Peyer's patch (tissue), 4 donors: Measurements from ENCODE around the gene HHAT. TPM values are rescaled to one million over a fixed set of nuclear protein-coding genes. Genes with fewer than 3 reads are reported as not detected.

Source experiments
- DNase-seq, 3 donors: peaks; one replicate each; pipeline ENCODE4 v3.0.0-alpha.2; 2017 to 2019
- H3K27ac ChIP-seq, 4 donors: fragments of 200-600 bp; sonication (generic); one replicate each; pipeline ENCODE4 v1.5.1; 2016 to 2019
- H3K27me3 ChIP-seq, 2 donors: fragments of 200-600 bp; sonication (generic); one replicate each; pipeline ENCODE4 v1.5.1; 2019
- H3K36me3 ChIP-seq, 3 donors: fragments of 200-600 bp; sonication (generic); one replicate each; pipeline ENCODE4 v1.5.1; 2016 to 2019
- H3K4me1 ChIP-seq, 4 donors: fragments of 200-600 bp; sonication (generic); one replicate each; pipeline ENCODE4 v1.5.1; 2016 to 2019
- H3K4me3 ChIP-seq, 4 donors: fragments of 200-600 bp; sonication (generic); 1 replicate in 3 of 4; 2 replicates in 1 of 4; pipeline ENCODE4 v1.5.1; 2016 to 2019; ENCODE audit warnings: mild to moderate bottlenecking in 1 of 4
- H3K9me3 ChIP-seq, 4 donors: fragments of 200-600 bp; sonication (generic); one replicate each; pipeline ENCODE4 v1.5.1; 2016 to 2019; ENCODE audit warnings: mild to moderate bottlenecking in 1 of 4
- CTCF ChIP-seq, 6 experiments: fragments of 450-650 bp in 4 of 6; fragments of 200-600 bp in 2 of 6; sonication (generic) in 1 of 6; IDR thresholded peaks; one replicate each; pipeline ENCODE4 v1.5.1; 2017 to 2019; ENCODE audit warnings: antibody characterized with exemption in 6 of 6, mild to moderate bottlenecking in 3 of 6, moderate library complexity in 1 of 6
- POLR2A ChIP-seq, 2 donors: fragments of 450-650 bp; IDR thresholded peaks; one replicate each; pipeline ENCODE4 v1.5.1; 2017; ENCODE audit warnings: antibody characterized with exemption in 2 of 2, mild to moderate bottlenecking in 2 of 2, moderate library complexity in 2 of 2
- total RNA-seq, 4 donors: library from RNA; depleted of rRNA; stranded (reverse); fragments of >200 nt; gene quantifications; one replicate each; pipeline ENCODE4 v1.1.0, GENCODE V29; 2016

Gene HHAT
- total RNA-seq, 4 donors from 2014 or later = 2.3 to 16.9 (median 7.3) TPM

- no peak for DNase-seq
Measured at GRCh38 chr1:210376836-210377372, 48.2 kb downstream of the HHAT start.

GRCh38 chr1:210377731-210378333 is 49.1 kb downstream of the HHAT start:
- DNase-seq = no peak
- no peaks in the 10 kb centered on the region for H3K4me1 ChIP-seq
- H3K36me3 ChIP-seq = no peaks in the 10 kb centered on the region
- H3K27me3 ChIP-seq = no peaks in the 10 kb centered on the region
- no peak for TF ChIP-seq CTCF (IDR thresholded peaks at IDR 0.05)
- TF ChIP-seq POLR2A (IDR thresholded peaks at IDR 0.05) = no peak
- no peak overlapping the region for H3K4me3 ChIP-seq
- no peaks in the 10 kb centered on the region for H3K9me3 ChIP-seq
- no peak overlapping the region for H3K27ac ChIP-seq

More at GRCh38 chr1:210376836-210377372, 48.2 kb downstream of the HHAT start:
- no peaks in the 10 kb centered on the region for H3K4me1 ChIP-seq
- H3K27ac ChIP-seq = no peak overlapping the region
- no peaks in the 10 kb centered on the region for H3K9me3 ChIP-seq
- TF ChIP-seq CTCF (IDR thresholded peaks at IDR 0.05) (no peak), POLR2A (IDR thresholded peaks at IDR 0.05) (no peak)
- H3K4me3 ChIP-seq = no peak overlapping the region
- no peaks in the 10 kb centered on the region for H3K27me3 ChIP-seq
- no peaks in the 10 kb centered on the region for H3K36me3 ChIP-seq

- Histone ChIP-seq H3K4me1 (no peaks in the 10 kb centered on the region), H3K27ac (no peak overlapping the region), H3K36me3 (no peaks in the 10 kb centered on the region), H3K4me3 (no peak overlapping the region), H3K9me3 (no peaks in the 10 kb centered on the region), H3K27me3 (no peaks in the 10 kb centered on the region)
- no peak for TF ChIP-seq POLR2A (IDR thresholded peaks at IDR 0.05)
- TF ChIP-seq CTCF (IDR thresholded peaks at IDR 0.05) = no peak
- DNase-seq = no peak
Measured at GRCh38 chr1:210378736-210379135, 50.0 kb downstream of the HHAT start.

- no peaks in the 10 kb centered on the region for H3K27me3 ChIP-seq
- H3K4me3 ChIP-seq = no peak overlapping the region
- TF ChIP-seq POLR2A (IDR thresholded peaks at IDR 0.05) (no peak), CTCF (IDR thresholded peaks at IDR 0.05) (no peak)
- H3K36me3 ChIP-seq = no peaks in the 10 kb centered on the region
- no peaks in the 10 kb centered on the region for H3K4me1 ChIP-seq
- no peaks in the 10 kb centered on the region for H3K9me3 ChIP-seq
- no peak for DNase-seq
- H3K27ac ChIP-seq = no peak overlapping the region
Measured at GRCh38 chr1:210381934-210382333, 53.2 kb downstream of the HHAT start.

GRCh38 chr1:210384625-210385024 is 55.9 kb downstream of the HHAT start:
- TF ChIP-seq CTCF (IDR thresholded peaks at IDR 0.05) (no peak), POLR2A (IDR thresholded peaks at IDR 0.05) (no peak)
- H3K4me3 ChIP-seq = no peak overlapping the region
- no peaks in the 10 kb centered on the region for H3K27me3 ChIP-seq
- H3K36me3 ChIP-seq = no peaks in the 10 kb centered on the region
- no peaks in the 10 kb centered on the region for H3K4me1 ChIP-seq
- no peak for DNase-seq
- H3K27ac ChIP-seq = no peak overlapping the region
- H3K9me3 ChIP-seq = no peaks in the 10 kb centered on the region
